ENCODE results near the gene FRMD3. TPM values are rescaled to one million over a fixed set of nuclear protein-coding genes. Genes with fewer than 3 reads are reported as not detected.

FRMD3 gene
- total and polyA plus RNA-seq, 3 experiments from 2014 or later = 0.35 to 0.68 (median 0.62) TPM

DNA sequence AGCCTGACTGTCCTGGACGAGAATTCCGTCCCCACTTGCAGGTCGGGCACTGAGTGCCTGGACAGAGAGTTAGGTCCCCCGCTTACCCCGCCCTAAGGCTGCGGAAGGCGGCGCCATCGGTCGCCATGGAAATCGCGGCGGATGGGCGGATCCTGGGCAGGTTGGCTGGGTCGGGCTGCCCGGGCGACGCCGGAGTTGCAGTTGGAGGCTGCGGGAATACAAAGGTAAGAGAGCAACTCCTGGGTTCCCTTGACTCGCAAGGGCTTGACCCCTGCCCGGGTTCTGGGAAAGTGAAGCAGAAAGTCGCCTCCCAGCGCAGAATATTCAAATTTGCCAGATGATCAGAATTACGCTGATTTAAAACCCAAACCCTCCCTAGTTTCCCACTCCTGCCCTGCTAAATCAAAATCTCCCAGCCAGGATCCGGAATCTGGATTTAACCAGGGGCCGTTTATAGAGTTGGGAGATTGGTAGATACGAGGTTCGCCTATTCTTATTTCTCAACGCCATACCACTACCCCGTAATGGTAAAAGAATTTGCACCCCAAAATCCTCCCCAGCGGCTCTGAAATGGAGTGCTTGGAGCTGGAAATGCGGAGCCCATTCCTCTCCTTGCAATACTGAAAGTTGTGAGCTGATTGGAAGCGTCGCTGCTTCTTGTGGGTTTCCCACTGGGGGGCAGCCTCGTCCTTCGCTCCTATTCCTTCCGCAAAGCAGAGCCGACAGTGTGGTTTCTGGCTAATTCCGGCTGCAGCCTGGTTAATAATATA lies 318.9 kb downstream of the FRMD3 start:
- H3K4me3 ChIP-seq (ENCODE audit: low read length) = no peak overlapping the region

DNA sequence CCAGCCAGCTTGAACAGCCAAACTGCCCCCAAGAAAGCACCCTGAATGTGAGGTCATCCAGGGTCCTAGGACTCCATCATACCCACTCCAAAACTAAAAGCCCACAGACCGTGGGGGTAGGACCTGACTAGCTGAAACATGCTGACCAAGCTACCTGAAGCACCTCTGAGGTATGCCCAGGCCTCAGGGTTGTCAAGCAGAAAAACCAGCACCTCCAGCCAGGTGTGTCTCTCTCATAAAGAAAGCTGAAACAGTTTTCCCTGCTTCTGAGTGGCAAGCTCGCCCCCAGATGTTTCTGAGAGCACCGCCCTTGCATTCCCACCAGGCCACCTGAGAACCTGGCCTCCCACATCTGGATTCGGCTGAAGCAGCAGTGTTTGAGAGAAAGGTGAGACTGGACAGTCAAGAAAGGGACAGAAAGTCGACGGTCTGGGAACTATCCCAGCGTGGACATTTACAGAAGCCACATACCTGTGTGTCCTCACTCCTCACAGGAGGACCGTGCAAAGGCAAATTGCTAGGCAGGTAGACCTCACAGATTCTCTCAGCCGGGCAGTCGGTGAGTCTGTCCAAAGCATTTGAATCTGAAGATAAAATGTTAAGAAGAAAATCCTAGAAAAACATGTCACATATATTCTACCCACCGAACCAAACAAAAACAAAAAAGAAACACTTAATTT lies 319.6 kb downstream of the FRMD3 start:
- no peaks in the 10 kb centered on the region for H3K36me3 Mint-ChIP-seq
- peaks cover 11 to 45% of the 10 kb centered on the region in 2 donors for H3K27me3 Mint-ChIP-seq
- no peak overlapping the region for H3K27ac Mint-ChIP-seq
- peaks cover 0 to 9% (median 4%) of the 10 kb centered on the region in 5 donors for H3K9me3 Mint-ChIP-seq
- H3K36me3 ChIP-seq (ENCODE audit: insufficient read depth, low read length) = no peaks in the 10 kb centered on the region
- peaks cover 4 to 16% (median 9%) of the 10 kb centered on the region in 3 donors for H3K4me1 Mint-ChIP-seq
- no peak for DNase-seq
- peak overlapping the region in 1 of 7 donors; percentile 3 for H3K4me3 Mint-ChIP-seq
- CTCF ChIA-PET = no interaction called here
- H3K4me1 ChIP-seq (ENCODE audit: insufficient read depth, low read length) = no peaks in the 10 kb centered on the region
- H3K4me3 ChIP-seq (ENCODE audit: low read length) = no peak overlapping the region
- H3K9me3 ChIP-seq (ENCODE audit: low read length) = no peaks in the 10 kb centered on the region
- POLR2A ChIA-PET = no interaction called here
- no peak overlapping the region for H3K27ac ChIP-seq (ENCODE audit: low read depth, low read length)
- no peaks in the 10 kb centered on the region for H3K27me3 ChIP-seq (ENCODE audit: insufficient read depth, low read length, poor library complexity, severe bottlenecking)

More for the DNA sequence above, 318.9 kb downstream of the FRMD3 start:
- Histone ChIP-seq H3K27me3 (ENCODE audit: insufficient read depth, low read length, poor library complexity, severe bottlenecking) (no peaks in the 10 kb centered on the region), H3K27ac (ENCODE audit: low read depth, low read length) (no peak overlapping the region), H3K36me3 (ENCODE audit: insufficient read depth, low read length) (no peaks in the 10 kb centered on the region), H3K9me3 (ENCODE audit: low read length) (no peaks in the 10 kb centered on the region), H3K4me1 (ENCODE audit: insufficient read depth, low read length) (no peaks in the 10 kb centered on the region)
- DNase-seq = no peak
- Mint-ChIP-seq H3K36me3 (no peaks in the 10 kb centered on the region), H3K4me3 (peak overlapping the region in 5 of 7 donors; percentile 36 to 88 (median 66)), H3K9me3 (peaks cover 0 to 9% (median 4%) of the 10 kb centered on the region in 5 donors), H3K27ac (no peak overlapping the region), H3K27me3 (peaks cover 11 to 45% of the 10 kb centered on the region in 2 donors), H3K4me1 (peaks cover 4 to 16% (median 9%) of the 10 kb centered on the region in 3 donors)
- POLR2A ChIA-PET = no interaction called here
- CTCF ChIA-PET = no interaction called here

DNA sequence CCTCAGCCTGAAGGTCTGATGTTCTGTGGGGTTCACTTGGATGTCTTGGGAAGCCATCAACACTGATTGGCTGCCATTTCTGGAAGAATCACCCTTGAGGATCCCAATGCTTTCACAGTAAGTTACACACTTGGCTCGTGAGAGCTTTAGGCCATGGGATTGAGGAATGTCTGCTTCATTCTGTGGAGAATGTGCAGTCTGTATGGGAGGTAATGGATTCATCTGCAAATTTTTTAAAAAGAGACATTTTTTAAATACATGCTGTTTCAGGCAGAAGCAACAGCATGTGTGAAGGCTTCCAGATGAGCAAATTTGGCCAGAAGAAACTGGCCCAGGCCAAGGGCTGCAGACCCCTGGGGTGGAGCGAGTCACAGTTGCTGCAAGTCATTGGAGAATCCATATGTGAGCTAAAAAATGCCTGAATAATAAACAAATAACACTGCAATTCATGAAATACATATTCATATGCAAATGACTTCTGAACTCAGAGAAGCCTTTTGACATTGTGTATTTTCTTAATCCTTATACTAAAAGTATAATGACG lies 328.9 kb downstream of the FRMD3 start:
- no peak for DNase-seq
- POLR2A ChIA-PET = no interaction called here
- Histone ChIP-seq H3K9me3 (ENCODE audit: low read length) (no peaks in the 10 kb centered on the region), H3K27me3 (ENCODE audit: insufficient read depth, low read length, poor library complexity, severe bottlenecking) (no peaks in the 10 kb centered on the region), H3K4me1 (ENCODE audit: insufficient read depth, low read length) (no peaks in the 10 kb centered on the region), H3K36me3 (ENCODE audit: insufficient read depth, low read length) (no peaks in the 10 kb centered on the region), H3K27ac (ENCODE audit: low read depth, low read length) (no peak overlapping the region), H3K4me3 (ENCODE audit: low read length) (no peak overlapping the region)
- H3K27ac Mint-ChIP-seq = no peak overlapping the region
- H3K9me3 Mint-ChIP-seq = peaks cover 0 to 2% (median 1%) of the 10 kb centered on the region in 5 donors
- H3K36me3 Mint-ChIP-seq = no peaks in the 10 kb centered on the region
- no peaks in the 10 kb centered on the region for H3K27me3 Mint-ChIP-seq
- H3K4me1 Mint-ChIP-seq = no peaks in the 10 kb centered on the region
- no peak overlapping the region for H3K4me3 Mint-ChIP-seq
- CTCF ChIA-PET = no interaction called here

DNA sequence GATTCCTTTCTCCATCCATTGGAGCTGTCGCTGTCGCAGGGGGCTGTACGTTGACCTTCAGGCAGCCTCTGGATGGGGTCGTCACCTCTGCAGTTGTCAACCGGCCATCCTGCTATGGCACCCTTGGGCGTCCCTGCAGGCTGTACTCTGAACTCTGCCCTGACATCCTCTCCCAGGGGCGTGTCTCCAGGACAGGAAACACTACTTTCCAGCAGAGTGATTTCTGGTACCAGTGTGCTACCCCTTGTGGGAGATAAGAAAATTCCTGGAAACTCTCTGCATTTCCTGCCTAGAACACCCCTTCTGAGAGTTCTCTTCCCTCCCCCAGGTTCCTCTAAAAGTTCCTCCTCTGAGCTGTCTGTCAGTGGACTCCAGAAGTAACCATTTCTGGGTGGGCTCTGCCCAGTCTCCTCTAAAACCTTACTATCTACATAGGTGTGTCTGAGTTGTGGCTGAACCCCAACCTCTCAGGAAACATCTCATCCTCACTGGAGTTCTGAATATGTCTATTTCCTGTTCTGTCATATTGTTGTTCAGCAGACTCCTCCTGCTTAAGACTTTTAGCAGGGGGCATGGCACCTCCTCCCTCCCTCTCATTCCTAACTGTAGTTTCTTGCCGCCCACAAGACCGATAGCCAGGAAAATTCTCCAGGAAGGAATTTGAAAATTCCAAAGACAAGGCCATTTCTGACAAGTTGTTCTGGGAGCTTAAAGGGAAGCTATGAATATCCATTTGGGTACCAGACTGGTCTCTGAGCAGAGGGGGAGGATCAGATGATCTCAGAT lies 329.9 kb downstream of the FRMD3 start:
- CTCF ChIA-PET = no interaction called here
- H3K4me1 Mint-ChIP-seq = no peaks in the 10 kb centered on the region
- Histone ChIP-seq H3K4me3 (ENCODE audit: low read length) (no peak overlapping the region), H3K36me3 (ENCODE audit: insufficient read depth, low read length) (no peaks in the 10 kb centered on the region), H3K27ac (ENCODE audit: low read depth, low read length) (no peak overlapping the region), H3K4me1 (ENCODE audit: insufficient read depth, low read length) (no peaks in the 10 kb centered on the region), H3K27me3 (ENCODE audit: insufficient read depth, low read length, poor library complexity, severe bottlenecking) (no peaks in the 10 kb centered on the region), H3K9me3 (ENCODE audit: low read length) (no peaks in the 10 kb centered on the region)
- POLR2A ChIA-PET = no interaction called here
- H3K4me3 Mint-ChIP-seq = no peak overlapping the region
- H3K27me3 Mint-ChIP-seq = no peaks in the 10 kb centered on the region
- DNase-seq = no peak
- H3K36me3 Mint-ChIP-seq = no peaks in the 10 kb centered on the region
- peaks cover 0 to 2% (median 0%) of the 10 kb centered on the region in 5 donors for H3K9me3 Mint-ChIP-seq
- H3K27ac Mint-ChIP-seq = peak overlapping the region in 1 of 8 donors; percentile 9

DNA sequence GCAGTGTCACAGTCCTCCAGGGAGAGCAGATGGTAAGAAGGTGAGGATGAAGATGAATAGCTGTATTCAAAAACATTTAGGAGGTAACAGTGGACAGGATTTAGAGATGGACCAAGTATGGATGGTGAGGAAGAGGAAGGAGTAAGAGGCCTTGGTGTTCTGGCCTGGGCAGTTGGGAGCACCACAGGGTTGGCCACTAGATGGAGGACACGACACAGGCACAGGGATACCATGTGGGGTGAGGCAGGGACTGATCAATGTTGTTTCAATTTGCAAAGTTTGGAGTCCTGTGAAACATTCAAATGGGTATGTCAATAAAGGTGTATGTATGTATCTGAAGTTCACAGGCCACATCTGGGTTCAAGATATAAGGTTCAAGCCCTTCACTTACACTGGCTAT lies 334.2 kb downstream of the FRMD3 start:
- peaks cover 0 to 2% (median 0%) of the 10 kb centered on the region in 5 donors for H3K9me3 Mint-ChIP-seq
- H3K27me3 Mint-ChIP-seq = no peaks in the 10 kb centered on the region
- Histone ChIP-seq H3K27me3 (ENCODE audit: insufficient read depth, low read length, poor library complexity, severe bottlenecking) (no peaks in the 10 kb centered on the region), H3K36me3 (ENCODE audit: insufficient read depth, low read length) (no peaks in the 10 kb centered on the region), H3K9me3 (ENCODE audit: low read length) (no peaks in the 10 kb centered on the region), H3K4me3 (ENCODE audit: low read length) (no peak overlapping the region), H3K27ac (ENCODE audit: low read depth, low read length) (no peak overlapping the region), H3K4me1 (ENCODE audit: insufficient read depth, low read length) (no peaks in the 10 kb centered on the region)
- no peak overlapping the region for H3K4me3 Mint-ChIP-seq
- ChIA-PET CTCF (no interaction called here), POLR2A (no interaction called here)
- H3K27ac Mint-ChIP-seq = no peak overlapping the region
- no peak for DNase-seq
- no peaks in the 10 kb centered on the region for H3K36me3 Mint-ChIP-seq
- no peaks in the 10 kb centered on the region for H3K4me1 Mint-ChIP-seq

DNA sequence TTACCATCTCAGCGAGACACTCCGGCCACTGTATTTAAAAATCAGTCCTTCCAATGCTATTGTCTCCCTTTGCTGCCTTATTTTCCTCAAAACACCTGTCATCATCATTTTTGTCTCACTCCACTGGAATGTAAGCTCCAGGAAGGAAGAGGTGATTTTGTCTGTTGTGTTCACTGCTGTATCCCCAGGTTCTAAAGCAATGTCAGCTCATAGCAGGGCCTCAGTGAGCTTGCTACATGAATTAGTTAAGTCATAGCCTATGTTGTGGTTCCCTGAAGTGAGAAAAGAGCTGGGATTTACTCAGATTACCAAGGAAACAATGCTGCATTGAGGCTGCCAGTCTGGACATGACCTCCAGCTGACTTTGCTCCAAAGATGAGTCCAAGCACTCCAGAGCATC lies 337.7 kb downstream of the FRMD3 start:
- no peaks in the 10 kb centered on the region for H3K9me3 Mint-ChIP-seq
- H3K4me3 ChIP-seq (ENCODE audit: low read length) = no peak overlapping the region
- H3K36me3 Mint-ChIP-seq = no peaks in the 10 kb centered on the region
- ChIA-PET POLR2A (no interaction called here), CTCF (no interaction called here)
- H3K4me1 Mint-ChIP-seq = no peaks in the 10 kb centered on the region
- H3K36me3 ChIP-seq (ENCODE audit: insufficient read depth, low read length) = no peaks in the 10 kb centered on the region
- no peak overlapping the region for H3K4me3 Mint-ChIP-seq
- no peak overlapping the region for H3K27ac ChIP-seq (ENCODE audit: low read depth, low read length)
- no peak for DNase-seq
- H3K9me3 ChIP-seq (ENCODE audit: low read length) = no peaks in the 10 kb centered on the region
- H3K27ac Mint-ChIP-seq = no peak overlapping the region
- peaks cover 0 to 1% of the 10 kb centered on the region in 2 donors for H3K27me3 Mint-ChIP-seq
- H3K4me1 ChIP-seq (ENCODE audit: insufficient read depth, low read length) = no peaks in the 10 kb centered on the region
- H3K27me3 ChIP-seq (ENCODE audit: insufficient read depth, low read length, poor library complexity, severe bottlenecking) = no peaks in the 10 kb centered on the region

DNA sequence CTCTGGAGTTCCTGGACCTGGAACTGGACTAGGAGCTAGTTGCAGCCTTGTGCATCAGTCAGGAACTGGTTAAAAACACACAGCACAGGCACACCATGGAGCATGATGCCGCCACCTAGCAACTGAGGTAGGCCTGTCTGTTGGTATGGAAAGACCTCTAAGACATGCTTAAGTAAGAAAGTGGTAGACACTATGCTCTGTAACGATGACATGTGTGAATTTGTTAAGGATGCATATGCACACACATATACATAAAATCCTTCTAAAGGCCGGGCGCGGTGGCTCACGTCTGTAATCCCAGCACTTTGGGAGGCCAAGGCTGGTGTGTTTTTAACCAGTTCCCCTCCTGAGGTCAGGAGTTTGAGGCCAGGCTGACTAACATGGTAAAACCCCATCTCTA lies 338.4 kb downstream of the FRMD3 start:
- Histone ChIP-seq H3K4me3 (ENCODE audit: low read length) (no peak overlapping the region), H3K36me3 (ENCODE audit: insufficient read depth, low read length) (no peaks in the 10 kb centered on the region), H3K27ac (ENCODE audit: low read depth, low read length) (no peak overlapping the region), H3K4me1 (ENCODE audit: insufficient read depth, low read length) (no peaks in the 10 kb centered on the region), H3K27me3 (ENCODE audit: insufficient read depth, low read length, poor library complexity, severe bottlenecking) (no peaks in the 10 kb centered on the region), H3K9me3 (ENCODE audit: low read length) (no peaks in the 10 kb centered on the region)
- peaks cover 0 to 1% of the 10 kb centered on the region in 2 donors for H3K27me3 Mint-ChIP-seq
- POLR2A ChIA-PET = no interaction called here
- no peaks in the 10 kb centered on the region for H3K9me3 Mint-ChIP-seq
- H3K36me3 Mint-ChIP-seq = no peaks in the 10 kb centered on the region
- no peak overlapping the region for H3K27ac Mint-ChIP-seq
- CTCF ChIA-PET = no interaction called here
- no peak for DNase-seq
- H3K4me1 Mint-ChIP-seq = no peaks in the 10 kb centered on the region
- H3K4me3 Mint-ChIP-seq = no peak overlapping the region

DNA sequence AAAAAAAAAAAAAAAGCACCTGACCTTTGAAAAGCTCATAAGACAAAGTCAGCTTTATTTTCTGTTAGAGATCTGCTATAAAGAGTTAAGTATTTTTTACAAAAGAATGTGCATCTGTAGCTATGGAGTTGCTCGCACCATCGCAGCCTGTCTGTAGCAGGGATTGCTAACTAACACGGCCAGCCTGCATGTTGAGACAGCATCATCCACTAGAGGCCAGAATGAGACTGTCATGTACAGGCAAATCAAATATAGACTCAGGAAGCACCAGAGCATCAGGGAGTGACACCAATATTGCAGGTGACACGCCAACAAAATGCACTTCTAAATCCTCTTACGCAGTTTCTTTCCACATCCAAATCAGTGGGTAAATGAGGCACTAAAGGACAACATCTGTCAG lies 339.0 kb downstream of the FRMD3 start:
- no peak overlapping the region for H3K27ac Mint-ChIP-seq
- Histone ChIP-seq H3K4me3 (ENCODE audit: low read length) (no peak overlapping the region), H3K27ac (ENCODE audit: low read depth, low read length) (no peak overlapping the region), H3K36me3 (ENCODE audit: insufficient read depth, low read length) (no peaks in the 10 kb centered on the region), H3K27me3 (ENCODE audit: insufficient read depth, low read length, poor library complexity, severe bottlenecking) (no peaks in the 10 kb centered on the region), H3K4me1 (ENCODE audit: insufficient read depth, low read length) (no peaks in the 10 kb centered on the region), H3K9me3 (ENCODE audit: low read length) (no peaks in the 10 kb centered on the region)
- no peaks in the 10 kb centered on the region for H3K9me3 Mint-ChIP-seq
- H3K4me3 Mint-ChIP-seq = no peak overlapping the region
- H3K4me1 Mint-ChIP-seq = no peaks in the 10 kb centered on the region
- H3K36me3 Mint-ChIP-seq = no peaks in the 10 kb centered on the region
- ChIA-PET POLR2A (no interaction called here), CTCF (no interaction called here)
- peaks cover 0 to 1% of the 10 kb centered on the region in 2 donors for H3K27me3 Mint-ChIP-seq
- DNase-seq = no peak

All from CD8-positive, alpha-beta memory T cell (primary cell).